ENCODE results near the gene CXCL6. TPM values are rescaled to one million over a fixed set of nuclear protein-coding genes. Genes with fewer than 3 reads are reported as not detected.

Gene CXCL6
- total RNA-seq, 4 donors from 2014 or later: 0.66 to 1.8 TPM; not detected in 2

DNA sequence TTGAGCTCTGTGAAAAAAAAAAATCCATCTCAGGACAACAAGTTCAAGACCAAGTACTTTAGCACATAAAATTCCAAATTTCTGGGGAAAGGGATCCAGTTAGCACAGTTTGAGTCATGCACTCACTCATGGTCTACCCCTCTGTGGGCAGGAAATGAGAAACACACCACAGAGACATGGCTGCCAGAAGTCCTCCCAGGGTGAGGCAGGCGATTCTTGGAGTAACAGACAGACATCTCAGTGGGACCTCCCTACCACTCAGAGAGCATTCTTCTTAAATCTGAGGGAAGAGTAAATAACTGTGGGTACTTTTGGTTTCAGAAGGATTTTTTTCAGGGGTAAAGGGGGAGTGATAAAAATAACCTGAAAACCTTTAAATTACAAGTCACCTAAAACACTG is 46.8 kb downstream of the CXCL6 start:
- peaks cover 0 to 4% (median 0%) of the 10 kb centered on the region in 4 donors for H3K27me3 ChIP-seq
- H3K4me3 ChIP-seq: no peak overlapping the region
- H3K27ac ChIP-seq (replicated peaks in 1 of 4): no peak overlapping the region
- H3K4me1 ChIP-seq: no peaks in the 10 kb centered on the region
- DNase-seq (ENCODE audit: extremely low spot score): no peak
- no peaks in the 10 kb centered on the region for H3K9me3 ChIP-seq
- intact Hi-C loops (cut with DNase I): no loop called here
- no peak for TF ChIP-seq EP300 (IDR thresholded peaks at IDR 0.05)
- TF ChIP-seq POLR2A (IDR thresholded peaks at IDR 0.05; ENCODE audit: low read depth): no peak
- TF ChIP-seq POLR2AphosphoS5 (IDR thresholded peaks at IDR 0.05): no peak
- TF ChIP-seq, protein P1, sequence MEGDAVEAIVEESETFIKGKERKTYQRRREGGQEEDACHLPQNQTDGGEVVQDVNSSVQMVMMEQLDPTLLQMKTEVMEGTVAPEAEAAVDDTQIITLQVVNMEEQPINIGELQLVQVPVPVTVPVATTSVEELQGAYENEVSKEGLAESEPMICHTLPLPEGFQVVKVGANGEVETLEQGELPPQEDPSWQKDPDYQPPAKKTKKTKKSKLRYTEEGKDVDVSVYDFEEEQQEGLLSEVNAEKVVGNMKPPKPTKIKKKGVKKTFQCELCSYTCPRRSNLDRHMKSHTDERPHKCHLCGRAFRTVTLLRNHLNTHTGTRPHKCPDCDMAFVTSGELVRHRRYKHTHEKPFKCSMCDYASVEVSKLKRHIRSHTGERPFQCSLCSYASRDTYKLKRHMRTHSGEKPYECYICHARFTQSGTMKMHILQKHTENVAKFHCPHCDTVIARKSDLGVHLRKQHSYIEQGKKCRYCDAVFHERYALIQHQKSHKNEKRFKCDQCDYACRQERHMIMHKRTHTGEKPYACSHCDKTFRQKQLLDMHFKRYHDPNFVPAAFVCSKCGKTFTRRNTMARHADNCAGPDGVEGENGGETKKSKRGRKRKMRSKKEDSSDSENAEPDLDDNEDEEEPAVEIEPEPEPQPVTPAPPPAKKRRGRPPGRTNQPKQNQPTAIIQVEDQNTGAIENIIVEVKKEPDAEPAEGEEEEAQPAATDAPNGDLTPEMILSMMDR (IDR thresholded peaks at IDR 0.05): no peak
- 29% methylated on average over 1 of the region's 1 CpG for WGBS
- H3K36me3 ChIP-seq: no peaks in the 10 kb centered on the region

DNA sequence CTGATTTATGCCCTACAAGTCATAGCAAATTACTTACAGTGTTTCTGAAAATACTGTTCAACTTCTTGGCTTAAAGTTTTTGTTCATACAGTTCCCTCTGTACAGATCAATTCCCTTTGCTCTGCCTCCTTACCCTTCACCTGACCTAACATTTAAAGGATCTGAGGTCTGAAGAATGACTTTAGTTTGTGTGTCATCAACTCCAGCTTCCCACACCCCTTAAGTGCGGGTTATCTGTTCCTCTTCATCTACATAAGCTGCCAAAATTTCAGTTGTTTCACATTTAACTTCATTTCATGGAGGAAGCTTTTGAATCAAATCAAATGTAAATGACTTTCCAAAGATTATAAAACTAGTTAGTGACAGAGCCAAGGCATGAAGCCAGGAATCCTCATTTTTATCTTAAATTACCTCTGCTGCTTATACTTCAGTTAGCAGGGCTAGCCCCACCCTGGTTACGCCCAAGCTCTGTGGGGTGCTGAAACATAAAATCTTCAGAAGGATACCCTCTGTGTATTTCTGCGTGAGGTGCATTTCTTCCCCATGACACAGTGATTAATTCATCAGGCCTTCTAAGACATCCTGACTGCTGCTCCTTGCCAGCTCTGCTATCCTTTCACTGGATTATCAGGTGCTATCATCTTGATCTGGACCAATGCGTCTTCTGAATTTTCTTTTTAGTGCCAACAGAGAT is 49.2 kb downstream of the CXCL6 start:
- TF ChIP-seq POLR2AphosphoS5 (IDR thresholded peaks at IDR 0.05) (no peak), POLR2A (IDR thresholded peaks at IDR 0.05; ENCODE audit: low read depth) (no peak), EP300 (IDR thresholded peaks at IDR 0.05) (no peak)
- TF ChIP-seq, protein P1 (IDR thresholded peaks at IDR 0.05): no peak
- Histone ChIP-seq H3K9me3 (no peaks in the 10 kb centered on the region), H3K36me3 (no peaks in the 10 kb centered on the region), H3K27me3 (peaks cover 0 to 4% (median 0%) of the 10 kb centered on the region in 4 donors), H3K4me3 (no peak overlapping the region), H3K27ac (replicated peaks in 1 of 4) (no peak overlapping the region), H3K4me1 (no peaks in the 10 kb centered on the region)
- DNase-seq (ENCODE audit: extremely low spot score): no peak
- WGBS: 75% methylated on average over 4 of the region's 4 CpGs
- intact Hi-C loops (cut with DNase I): no loop called here

Other genes with a start within 250 kb of the CXCL6 start
- 1 to 10 TPM in 1 of 4 donors, under 1 TPM in 3; 0.26 to 1.2 (median 0.62) TPM for gene RASSF6, start 216.2 kb upstream of the CXCL6 start, total RNA-seq
- gene CXCL8, start 96.1 kb upstream of the CXCL6 start, total RNA-seq: 1 to 10 TPM in 1 of 4 donors, not detected in 3; 8.0 TPM
- not detected for gene PF4V1, start 16.6 kb downstream of the CXCL6 start, total RNA-seq
- gene CXCL1, start 32.7 kb downstream of the CXCL6 start, total RNA-seq: 1 to 10 TPM in 3 of 4 donors, not detected in 1; 1.8 to 9.1 (median 3.4) TPM
- gene PF4, start 145.3 kb downstream of the CXCL6 start, total RNA-seq: 1 to 10 TPM in 1 of 4 donors, not detected in 3; 3.5 TPM
- gene PPBP, start 151.5 kb downstream of the CXCL6 start, total RNA-seq: 10 to 100 TPM in 1 of 4 donors, not detected in 3; 10.1 TPM
- under 1 TPM in 1 of 4 donors, not detected in 3; 0.17 TPM for gene CXCL5, start 162.0 kb downstream of the CXCL6 start, total RNA-seq
- gene CXCL3, start 202.0 kb downstream of the CXCL6 start, total RNA-seq: 1 to 10 TPM in 1 of 4 donors, not detected in 3; 2.2 TPM